ENCODE results near the gene NUP50. TPM values are rescaled to one million over a fixed set of nuclear protein-coding genes. Genes with fewer than 3 reads are reported as not detected.

NUP50 gene
- total RNA-seq, 2 experiments from 2014 or later, result 123 to 133 TPM

- TF ChIP-seq CTCF (IDR thresholded peaks at IDR 0.05), result no peak
- no peak for ATAC-seq
- Mint-ChIP-seq H3K27ac (no peak overlapping the region), H3K9me3 (no peaks in the 10 kb centered on the region), H3K4me3 (no peak overlapping the region), H3K27me3 (peaks cover 3% of the 10 kb centered on the region), H3K36me3 (ENCODE audit: low read depth) (no peaks in the 10 kb centered on the region), H3K4me1 (ENCODE audit: low read depth) (peaks cover 12% of the 10 kb centered on the region)
- POLR2A ChIA-PET, result interaction anchor here (0.7 kb wide), 1 partner anchor 27 kb away, joined by 3 read pairs; no protein-coding TSS in a partner anchor
- CTCF ChIA-PET, result no interaction called here
- DNase-seq, result no peak
- intact Hi-C loops (cut with micrococcal nuclease), result no loop called here
Measured at GRCh38 chr22:45125188-45125587, 38.5 kb upstream of the NUP50 start.

GRCh38 chr22:45127866-45128265 lies 35.9 kb upstream of the NUP50 start:
- ChIA-PET CTCF (no interaction called here), POLR2A (no interaction called here)
- no peak overlapping the region for H3K27ac Mint-ChIP-seq
- H3K4me1 Mint-ChIP-seq (ENCODE audit: low read depth), result peaks cover 23% of the 10 kb centered on the region
- ATAC-seq (no peak), DNase-seq (no peak)
- H3K27me3 Mint-ChIP-seq, result peaks cover 3% of the 10 kb centered on the region
- intact Hi-C loops (cut with micrococcal nuclease), result no loop called here
- peaks cover 16% of the 10 kb centered on the region for H3K36me3 Mint-ChIP-seq (ENCODE audit: low read depth)
- no peak overlapping the region for H3K4me3 Mint-ChIP-seq
- no peaks in the 10 kb centered on the region for H3K9me3 Mint-ChIP-seq
- TF ChIP-seq CTCF (IDR thresholded peaks at IDR 0.05), result no peak

GRCh38 chr22:45129703-45130524 lies 33.8 kb upstream of the NUP50 start:
- H3K4me3 Mint-ChIP-seq, result peak overlapping the region; percentile 9
- H3K36me3 Mint-ChIP-seq (ENCODE audit: low read depth), result peaks cover 29% of the 10 kb centered on the region
- ATAC-seq (peak; percentile 87), DNase-seq (peak; percentile 71)
- peaks cover 23% of the 10 kb centered on the region for H3K4me1 Mint-ChIP-seq (ENCODE audit: low read depth)
- intact Hi-C loops (cut with micrococcal nuclease), result no loop called here
- H3K27me3 Mint-ChIP-seq, result no peaks in the 10 kb centered on the region
- H3K9me3 Mint-ChIP-seq, result peaks cover 8% of the 10 kb centered on the region
- POLR2A ChIA-PET, result interaction anchor here (0.5 to 1.4 kb wide), 4 partner anchors 8 to 59 kb away, joined by 3 to 4 read pairs (median 4); partner anchors contain the start of gene NUP50
- CTCF ChIA-PET, result interaction anchor here (1.3 kb wide), 1 partner anchor 44 kb away, joined by 3 read pairs; no protein-coding TSS in a partner anchor
- H3K27ac Mint-ChIP-seq, result peak overlapping the region; percentile 82
- TF ChIP-seq CTCF (IDR thresholded peaks at IDR 0.05), result no peak

- peak overlapping the region; percentile 85 for H3K27ac Mint-ChIP-seq
- POLR2A ChIA-PET, result no interaction called here
- intact Hi-C loops (cut with micrococcal nuclease), result no loop called here
- H3K36me3 Mint-ChIP-seq (ENCODE audit: low read depth), result peaks cover 35% of the 10 kb centered on the region
- CTCF ChIA-PET, result no interaction called here
- DNase-seq, result peak; percentile 11
- no peak overlapping the region for H3K4me3 Mint-ChIP-seq
- peaks cover 8% of the 10 kb centered on the region for H3K9me3 Mint-ChIP-seq
- ATAC-seq, result no peak
- H3K27me3 Mint-ChIP-seq, result no peaks in the 10 kb centered on the region
- peaks cover 23% of the 10 kb centered on the region for H3K4me1 Mint-ChIP-seq (ENCODE audit: low read depth)
- no peak for TF ChIP-seq CTCF (IDR thresholded peaks at IDR 0.05)
Measured at GRCh38 chr22:45130891-45131290, 32.8 kb upstream of the NUP50 start.

GRCh38 chr22:45131749-45132148 lies 32.0 kb upstream of the NUP50 start:
- Mint-ChIP-seq H3K4me1 (ENCODE audit: low read depth) (peaks cover 23% of the 10 kb centered on the region), H3K4me3 (no peak overlapping the region), H3K27ac (no peak overlapping the region), H3K9me3 (peaks cover 8% of the 10 kb centered on the region), H3K27me3 (no peaks in the 10 kb centered on the region), H3K36me3 (ENCODE audit: low read depth) (peaks cover 36% of the 10 kb centered on the region)
- DNase-seq (no peak), ATAC-seq (no peak)
- TF ChIP-seq CTCF (IDR thresholded peaks at IDR 0.05), result no peak
- ChIA-PET CTCF (no interaction called here), POLR2A (no interaction called here)
- intact Hi-C loops (cut with micrococcal nuclease), result no loop called here
